GM19438 (cell line): ENCODE measurements around the gene PSAP.
"Not testable (repeated sequence)": the region's sequence is repeated elsewhere in the genome, so short reads cannot be mapped to it uniquely, and the experiment has no call there.

Source experiments
- ATAC-seq: cut with Tn5 transposase; IDR thresholded peaks from one replicate; pipeline ENCODE4 v1.9.1; 2021; ENCODE audit warnings: low read depth; ENCODE audit not compliant: unreplicated experiment

Gene PSAP

DNA sequence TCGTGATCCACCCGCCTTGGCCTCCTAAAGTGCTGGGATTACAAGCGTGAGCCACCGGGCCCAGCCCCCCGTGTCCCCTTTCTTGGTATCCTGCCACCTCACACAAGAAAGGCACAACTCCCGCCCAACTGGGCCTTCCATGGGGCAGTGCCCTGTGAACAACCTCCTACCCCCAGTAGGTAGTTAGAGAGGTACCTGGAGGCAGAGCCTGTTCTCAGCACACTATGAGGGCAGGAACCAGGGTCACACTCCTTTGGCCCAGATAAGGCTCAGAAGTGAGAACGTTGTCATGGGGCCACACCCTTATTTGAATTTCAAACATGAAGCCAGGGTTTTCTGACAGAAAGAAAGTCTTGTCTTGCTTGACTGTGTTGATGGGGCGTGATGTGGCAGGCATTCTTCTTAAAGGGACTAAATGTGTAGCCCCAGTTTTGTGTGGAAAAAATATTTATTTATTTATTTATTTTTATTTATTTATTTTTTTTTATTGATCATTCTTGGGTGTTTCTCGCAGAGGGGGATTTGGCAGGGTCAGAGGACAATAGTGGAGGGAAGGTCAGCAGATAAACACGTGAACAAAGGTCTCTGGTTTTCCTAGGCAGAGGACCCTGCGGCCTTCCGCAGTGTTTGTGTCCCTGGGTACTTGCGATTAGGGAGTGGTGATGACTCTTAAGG is 23.8 kb upstream of the PSAP start:
- not testable (repeated sequence) for ATAC-seq

DNA sequence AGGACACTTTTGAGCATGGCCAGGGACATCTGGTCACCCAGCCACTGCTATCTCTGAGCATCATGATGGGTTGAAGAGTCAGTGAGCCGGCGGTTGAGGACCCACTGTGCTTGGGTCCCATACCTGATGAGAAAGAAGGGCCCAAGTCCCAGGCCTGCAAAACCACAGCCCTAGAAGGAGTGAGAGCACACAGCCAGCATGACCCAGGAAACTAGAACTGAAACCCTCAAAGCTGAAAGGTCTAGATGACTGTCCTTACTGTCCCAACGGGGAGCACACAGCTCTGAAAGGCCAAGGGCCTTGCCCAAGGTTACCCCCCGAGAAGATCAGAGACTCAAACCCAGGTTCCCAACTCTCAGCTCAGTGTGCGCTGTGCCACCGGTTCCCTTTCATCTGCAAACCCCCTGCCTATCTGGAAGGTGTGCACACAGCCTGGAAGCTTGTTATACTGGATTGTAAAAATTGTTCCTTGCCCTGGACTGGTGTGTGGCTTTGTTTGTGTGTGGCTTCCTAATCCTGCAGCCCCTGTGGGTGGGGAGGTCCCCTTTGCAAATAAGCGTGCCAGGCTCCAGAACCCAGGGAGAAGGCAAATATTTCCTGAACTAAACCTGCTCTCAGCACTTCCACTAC is 22.6 kb upstream of the PSAP start:
- peak; percentile 96 for ATAC-seq

GRCh38 chr10:71869601-71870000 is 18.6 kb upstream of the PSAP start:
- not testable (repeated sequence) for ATAC-seq

DNA sequence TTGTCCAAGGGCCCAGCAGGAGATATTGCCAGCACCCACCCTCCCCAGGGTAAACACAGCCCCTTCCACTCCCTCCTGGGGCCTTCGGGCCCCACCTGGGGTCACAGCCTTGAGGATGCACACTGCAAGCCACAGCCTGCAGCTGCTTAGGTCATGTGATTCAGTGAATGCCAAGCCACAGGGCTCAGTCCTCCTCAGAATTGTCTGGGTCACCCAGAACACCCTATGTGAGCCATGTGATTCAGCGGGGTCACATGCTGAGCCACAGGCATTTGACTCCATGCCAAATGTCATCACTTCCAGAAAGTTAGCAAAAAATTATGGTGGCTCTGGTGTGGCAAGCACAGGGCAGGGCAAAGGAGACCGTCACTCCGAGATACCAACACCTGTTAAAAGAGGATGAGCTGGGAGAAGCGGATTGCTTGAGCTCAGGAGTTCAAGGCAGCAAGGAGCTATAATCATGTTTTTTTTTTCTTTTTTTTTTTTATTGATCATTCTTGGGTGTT is 17.2 kb upstream of the PSAP start:
- no peak for ATAC-seq

GRCh38 chr10:71865561-71866041 is 14.6 kb upstream of the PSAP start:
- ATAC-seq, result no peak

DNA sequence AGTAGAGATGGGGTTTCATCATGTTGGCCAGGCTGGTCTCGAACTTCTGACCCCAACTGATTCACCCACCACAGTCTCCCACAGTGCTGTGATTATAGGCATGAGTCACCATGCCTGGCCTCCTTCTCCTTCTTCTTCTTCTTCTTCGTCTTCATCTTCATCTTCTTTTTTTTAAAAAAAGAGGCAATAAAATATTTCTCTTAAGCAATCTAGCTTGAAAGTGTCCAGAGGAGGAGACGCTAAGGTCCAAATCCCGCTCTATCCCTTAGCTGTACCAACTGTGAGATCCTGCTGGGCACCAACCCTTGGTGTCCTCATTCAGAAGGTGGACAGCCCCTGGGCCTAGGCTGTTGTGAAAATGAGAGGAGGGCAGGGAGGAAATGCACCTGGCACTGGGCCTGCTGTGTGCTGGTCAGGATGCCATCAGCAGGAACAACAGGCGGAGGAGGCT is 13.9 kb upstream of the PSAP start:
- no peak for ATAC-seq

DNA sequence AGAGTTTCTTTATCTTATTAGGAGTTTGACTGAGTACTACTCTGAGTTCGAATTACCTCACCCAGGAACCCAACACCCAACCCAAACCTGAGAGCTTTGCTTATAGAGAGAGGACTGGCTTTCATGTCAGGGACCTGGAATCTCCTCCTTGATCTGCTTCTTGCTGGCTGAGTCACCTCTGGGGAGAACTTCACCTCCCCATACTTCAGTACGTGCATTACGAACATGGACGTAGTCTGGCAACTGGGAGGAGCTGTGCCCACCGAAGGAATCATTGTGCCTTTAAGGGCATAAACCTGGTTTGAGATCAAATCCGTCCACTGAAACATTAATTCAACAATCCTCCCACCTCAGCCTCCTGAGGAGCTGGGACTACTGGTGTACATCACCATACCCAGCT is 12.2 kb upstream of the PSAP start:
- no peak for ATAC-seq

GRCh38 chr10:71860243-71861029 is 9.4 kb upstream of the PSAP start:
- ATAC-seq, result no peak

DNA sequence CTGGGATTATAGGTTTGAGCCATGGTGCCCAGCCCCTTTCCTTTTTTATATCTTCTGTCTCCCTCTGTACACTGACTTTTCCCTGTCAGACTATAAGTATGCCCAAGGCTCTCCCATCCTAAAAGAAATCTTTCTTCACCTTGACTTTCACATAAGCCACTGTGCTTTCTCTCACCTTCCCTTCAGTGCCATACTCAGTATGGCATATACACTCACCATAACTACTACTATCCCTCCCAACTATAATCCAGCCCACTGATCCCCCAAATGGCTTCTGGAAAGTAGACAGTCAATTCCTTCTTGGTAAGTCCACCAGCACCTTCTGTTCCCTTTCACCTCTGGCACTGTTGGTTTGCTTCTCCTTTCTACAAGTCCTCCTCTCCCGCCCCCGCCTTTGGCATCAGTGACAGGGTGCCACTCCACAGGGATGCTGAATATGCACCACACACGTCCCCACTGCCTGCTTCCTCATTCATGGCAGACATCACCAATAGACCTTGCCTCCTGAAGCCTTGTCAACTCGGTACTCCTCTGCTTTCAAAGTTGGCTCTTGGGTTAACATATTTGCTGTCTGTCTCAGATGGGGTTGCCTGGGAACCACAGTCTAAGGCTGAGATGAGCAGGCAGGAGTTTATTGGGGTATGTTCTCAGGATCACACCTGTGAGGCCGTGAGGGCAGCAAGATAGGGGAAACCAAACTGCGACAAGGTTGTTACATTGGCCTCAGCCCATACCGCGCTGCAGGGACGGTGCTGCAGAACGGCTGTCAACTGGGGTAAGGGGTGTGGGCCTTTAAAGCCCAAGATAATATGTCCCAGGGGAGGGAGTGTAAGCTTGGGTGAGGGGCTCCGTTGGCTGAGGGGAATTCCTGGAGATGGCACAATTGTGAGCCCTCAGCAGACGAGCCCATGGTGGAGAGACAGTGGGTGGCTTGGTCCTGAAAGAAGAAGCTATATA is 7.2 kb upstream of the PSAP start:
- no peak for ATAC-seq

- no peak for ATAC-seq
Observed at GRCh38 chr10:71856619-71857018, 5.6 kb upstream of the PSAP start.

- no peak for ATAC-seq
Observed at GRCh38 chr10:71854031-71854430, 3.0 kb upstream of the PSAP start.

DNA sequence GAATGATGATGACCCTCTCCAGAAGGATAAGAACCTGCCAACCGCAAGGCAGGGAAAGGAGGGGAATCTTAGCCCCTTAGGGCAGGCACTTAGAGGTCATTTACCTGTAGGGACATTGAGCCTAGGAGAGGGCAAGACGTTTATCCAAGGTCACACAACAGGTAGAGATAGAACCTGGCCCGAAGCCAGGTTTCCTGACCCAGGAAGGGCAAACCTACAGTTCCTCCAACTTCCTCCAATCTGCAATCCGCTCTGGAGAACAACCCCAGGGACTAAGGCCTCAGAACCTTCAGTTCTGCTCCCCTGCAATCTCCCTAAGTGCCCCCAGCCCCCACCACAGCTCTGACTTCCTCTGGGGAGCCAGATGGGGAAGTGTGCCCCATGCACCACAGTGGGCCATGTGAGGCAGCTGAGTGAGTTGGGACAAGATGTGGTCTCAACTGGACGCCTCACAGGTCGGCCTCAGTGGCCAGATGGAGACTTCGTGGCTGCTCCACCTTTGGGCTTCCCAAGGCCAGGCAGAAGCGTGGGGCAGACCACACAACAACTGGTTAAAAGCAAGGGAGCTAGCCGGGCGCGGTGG is 1.4 kb upstream of the PSAP start:
- ATAC-seq, result no peak

- ATAC-seq, result peak; percentile 6
Observed at GRCh38 chr10:71851465-71852095, 529 bp upstream of the PSAP start.

- no peak for ATAC-seq
Observed at GRCh38 chr10:71850021-71850742, 869 bp downstream of the PSAP start.

- no peak for ATAC-seq
Observed at GRCh38 chr10:71849461-71849908, 1.6 kb downstream of the PSAP start.

GRCh38 chr10:71848325-71849275 is 2.5 kb downstream of the PSAP start:
- no peak for ATAC-seq

GRCh38 chr10:71847418-71847817 is 3.6 kb downstream of the PSAP start:
- ATAC-seq, result no peak
